HepG2 (cell line): ENCODE data around the gene CNTN5.

Source experiments
- BHLHE40 ChIP-seq: IDR thresholded peaks from 2 replicates; pipeline ENCODE4 v1.6.1; 2011; ENCODE audit warnings: low read length, improper control_type of control experiment
- CEBPG ChIP-seq: IDR thresholded peaks from 2 replicates; pipeline ENCODE4 v1.6.1; 2016
- CREB1 ChIP-seq, 2 experiments: fragments of 450-650 bp in 1 of 2; IDR thresholded peaks; 2 replicates each; pipeline ENCODE4 v1.6.1; 2016 to 2017; ENCODE audit warnings: control low read depth in 1 of 2, mild to moderate bottlenecking in 1 of 2, missing compliant biosample characterization in 1 of 2, missing genetic modification characterization in 1 of 2
- EP300 ChIP-seq, 3 experiments: sonication (generic) in 1 of 3; formaldehyde crosslinking in 1 of 3; IDR thresholded peaks; 2 replicates each; pipeline versions ENCODE4 v1.5.1 to v1.6.1; 2011 to 2020; ENCODE audit warnings: low read depth in 2 of 3, low read length in 2 of 3, borderline replicate concordance in 1 of 3, improper control_type of control experiment in 1 of 3, mild to moderate bottlenecking in 1 of 3, missing genetic modification reagents in 1 of 3, moderate library complexity in 1 of 3
- HNF4A ChIP-seq: sonication (generic); formaldehyde crosslinking; IDR thresholded peaks from 2 replicates; pipeline ENCODE4 v1.4.0; 2020; ENCODE audit warnings: missing genetic modification reagents
- MYNN ChIP-seq: sonication (generic); formaldehyde crosslinking; IDR thresholded peaks from 2 replicates; pipeline ENCODE4 v1.4.0; 2020; ENCODE audit warnings: mild to moderate bottlenecking, low read depth, missing genetic modification reagents
- NKX3-1 ChIP-seq: sonication (generic); formaldehyde crosslinking; IDR thresholded peaks from 2 replicates; pipeline ENCODE4 v1.5.0; 2020; ENCODE audit warnings: missing genetic modification reagents
- RFXANK ChIP-seq: IDR thresholded peaks from 2 replicates; pipeline ENCODE4 v1.6.1; 2016
- SNAPC2 ChIP-seq: sonication (generic); formaldehyde crosslinking; IDR thresholded peaks from 2 replicates; pipeline ENCODE4 v1.8.1; 2022; ENCODE audit warnings: mild to moderate bottlenecking, missing genetic modification reagents
- U2AF2 ChIP-seq: fragments of 200-400 bp; formaldehyde crosslinking; IDR thresholded peaks from 2 replicates; pipeline ENCODE4 v1.6.1; 2017; ENCODE audit warnings: low read depth, mild to moderate bottlenecking, low read length
- YY1 ChIP-seq: IDR thresholded peaks from 2 replicates; pipeline ENCODE4 v1.6.1; 2011; ENCODE audit warnings: low read length, low read depth, moderate library complexity, mild to moderate bottlenecking; ENCODE audit not compliant: insufficient read depth, insufficient replicate concordance
- ZNF441 ChIP-seq: sonication (generic); formaldehyde crosslinking; IDR thresholded peaks from 2 replicates; pipeline ENCODE4 v1.7.0; 2021; ENCODE audit warnings: missing genetic modification reagents, borderline replicate concordance
- TF ChIP-seq, protein P1 (sequence below): sonication (generic); formaldehyde crosslinking; IDR thresholded peaks from 2 replicates; pipeline ENCODE4 v1.5.0; 2020; ENCODE audit warnings: mild to moderate bottlenecking, missing genetic modification reagents, moderate library complexity
- TF ChIP-seq, protein P2 (sequence below): sonication (generic); formaldehyde crosslinking; conservative IDR thresholded peaks from 2 replicates; pipeline ENCODE4 v1.8.1; 2023; ENCODE audit warnings: missing genetic modification reagents

DNA sequence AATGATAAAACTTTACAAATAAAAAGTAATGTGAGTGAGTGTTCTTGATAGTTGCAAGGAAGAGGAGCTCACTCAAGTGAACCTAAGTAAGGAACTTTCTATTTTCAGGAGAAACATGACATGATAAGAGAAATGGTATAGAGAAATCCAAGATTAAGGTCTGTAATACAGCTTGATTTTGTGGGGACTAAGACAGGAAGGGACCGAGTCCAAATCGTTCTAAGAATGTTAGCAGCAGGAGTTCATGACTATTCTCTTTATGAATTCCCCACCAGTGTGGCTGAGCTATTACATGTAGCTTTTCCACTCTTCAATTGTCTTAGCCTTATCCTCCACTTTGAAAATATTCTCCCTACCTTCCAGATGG, 967.7 kb downstream of the CNTN5 start:
- TF ChIP-seq CREB1 (IDR thresholded peaks at IDR 0.05) (no peak), CREB1 (CRISPR knock-in tag; IDR thresholded peaks at IDR 0.05) (no peak), EP300 (IDR thresholded peaks at IDR 0.05; ENCODE audit: low read depth in 2 of 2, low read length in 2 of 2) (no peak), EP300 (CRISPR knock-in tag; IDR thresholded peaks at IDR 0.05; ENCODE audit: borderline replicate concordance) (no peak), NKX3-1 (CRISPR knock-in tag) (no peak), YY1 (no peak), CEBPG (CRISPR knock-in tag) (no peak), ZNF441 (CRISPR knock-in tag) (no peak), MYNN (CRISPR knock-in tag) (no peak), SNAPC2 (CRISPR knock-in tag) (no peak), U2AF2 (no peak), HNF4A (no peak), BHLHE40 (no peak), RFXANK (no peak)
- TF ChIP-seq, protein P1, sequence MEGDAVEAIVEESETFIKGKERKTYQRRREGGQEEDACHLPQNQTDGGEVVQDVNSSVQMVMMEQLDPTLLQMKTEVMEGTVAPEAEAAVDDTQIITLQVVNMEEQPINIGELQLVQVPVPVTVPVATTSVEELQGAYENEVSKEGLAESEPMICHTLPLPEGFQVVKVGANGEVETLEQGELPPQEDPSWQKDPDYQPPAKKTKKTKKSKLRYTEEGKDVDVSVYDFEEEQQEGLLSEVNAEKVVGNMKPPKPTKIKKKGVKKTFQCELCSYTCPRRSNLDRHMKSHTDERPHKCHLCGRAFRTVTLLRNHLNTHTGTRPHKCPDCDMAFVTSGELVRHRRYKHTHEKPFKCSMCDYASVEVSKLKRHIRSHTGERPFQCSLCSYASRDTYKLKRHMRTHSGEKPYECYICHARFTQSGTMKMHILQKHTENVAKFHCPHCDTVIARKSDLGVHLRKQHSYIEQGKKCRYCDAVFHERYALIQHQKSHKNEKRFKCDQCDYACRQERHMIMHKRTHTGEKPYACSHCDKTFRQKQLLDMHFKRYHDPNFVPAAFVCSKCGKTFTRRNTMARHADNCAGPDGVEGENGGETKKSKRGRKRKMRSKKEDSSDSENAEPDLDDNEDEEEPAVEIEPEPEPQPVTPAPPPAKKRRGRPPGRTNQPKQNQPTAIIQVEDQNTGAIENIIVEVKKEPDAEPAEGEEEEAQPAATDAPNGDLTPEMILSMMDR (CRISPR knock-in tag), result no peak
- TF ChIP-seq, protein P2, sequence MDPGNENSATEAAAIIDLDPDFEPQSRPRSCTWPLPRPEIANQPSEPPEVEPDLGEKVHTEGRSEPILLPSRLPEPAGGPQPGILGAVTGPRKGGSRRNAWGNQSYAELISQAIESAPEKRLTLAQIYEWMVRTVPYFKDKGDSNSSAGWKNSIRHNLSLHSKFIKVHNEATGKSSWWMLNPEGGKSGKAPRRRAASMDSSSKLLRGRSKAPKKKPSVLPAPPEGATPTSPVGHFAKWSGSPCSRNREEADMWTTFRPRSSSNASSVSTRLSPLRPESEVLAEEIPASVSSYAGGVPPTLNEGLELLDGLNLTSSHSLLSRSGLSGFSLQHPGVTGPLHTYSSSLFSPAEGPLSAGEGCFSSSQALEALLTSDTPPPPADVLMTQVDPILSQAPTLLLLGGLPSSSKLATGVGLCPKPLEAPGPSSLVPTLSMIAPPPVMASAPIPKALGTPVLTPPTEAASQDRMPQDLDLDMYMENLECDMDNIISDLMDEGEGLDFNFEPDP (CRISPR knock-in tag), result no peak
